Activated CD4-positive, alpha-beta T cell treated with anti-CD3 and anti-CD28 coated beads, Interleukin-2, amount 50 U/mL, for 48 hours (primary cell): ENCODE data around the gene LRRC27.

Experiments used
- DNase-seq, 2 experiments: peaks; one replicate each; pipeline ENCODE4 v3.0.0-alpha.2; 2020

The LRRC27 gene

DNA sequence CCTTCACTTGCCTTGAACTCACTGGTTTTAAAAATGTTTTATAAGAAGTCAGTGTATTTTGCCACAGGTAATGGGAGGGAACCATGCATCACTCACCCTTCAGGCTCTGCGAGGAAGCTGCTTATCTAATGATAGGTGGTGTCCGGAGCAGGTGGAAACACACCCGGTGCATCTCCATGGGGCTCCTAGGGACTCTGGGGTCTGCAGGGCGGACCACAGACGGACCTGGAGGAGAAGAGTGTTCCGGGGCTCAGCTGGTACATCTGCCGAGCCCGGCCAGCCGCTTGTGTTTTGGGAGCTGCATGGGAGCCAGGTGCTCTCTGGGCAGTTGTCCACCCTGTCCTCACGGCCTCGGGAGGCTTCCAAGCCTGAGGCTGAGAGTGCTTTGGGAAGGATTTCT lies 7.3 kb downstream of the LRRC27 start:
- DNase-seq, result no peak

DNA sequence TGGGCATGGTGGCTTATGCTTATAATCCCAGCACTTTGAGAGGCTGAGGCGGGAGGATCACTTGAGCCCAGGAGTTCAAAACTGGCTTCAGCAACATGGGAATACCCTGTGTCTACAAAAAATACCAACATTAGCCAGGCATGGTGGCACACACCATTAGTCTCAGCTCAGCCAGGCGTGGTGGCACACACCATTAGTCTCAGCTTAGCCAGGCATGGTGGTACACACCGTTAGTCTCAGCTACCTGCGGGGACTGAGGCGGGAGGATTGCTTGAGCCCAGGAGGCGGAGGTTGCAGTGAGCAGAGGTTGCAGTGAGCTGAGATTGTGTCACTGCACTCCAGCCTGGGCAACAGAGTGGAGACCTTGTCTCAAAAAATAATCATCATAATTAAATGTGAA lies 9.0 kb downstream of the LRRC27 start:
- no peak for DNase-seq

DNA sequence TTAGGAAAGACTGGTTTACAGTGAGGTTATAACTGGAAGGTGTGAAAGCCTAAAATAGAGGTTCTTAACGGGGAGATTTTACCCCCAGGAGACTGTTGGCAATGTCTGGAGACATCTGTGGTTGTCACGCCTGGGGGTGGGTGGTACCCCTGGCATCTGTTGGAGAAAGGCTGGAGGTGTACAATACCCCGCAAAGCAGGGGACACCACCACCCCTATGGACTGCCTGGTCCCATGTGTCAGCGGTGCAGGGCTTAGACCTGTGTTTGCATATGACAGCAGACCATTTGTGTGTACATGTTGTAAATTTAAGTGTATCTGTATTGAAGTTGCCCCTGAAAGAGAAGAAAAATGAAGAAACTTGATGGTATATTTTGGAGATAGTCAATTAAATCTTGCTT lies 9.8 kb downstream of the LRRC27 start:
- DNase-seq, result no peak

DNA sequence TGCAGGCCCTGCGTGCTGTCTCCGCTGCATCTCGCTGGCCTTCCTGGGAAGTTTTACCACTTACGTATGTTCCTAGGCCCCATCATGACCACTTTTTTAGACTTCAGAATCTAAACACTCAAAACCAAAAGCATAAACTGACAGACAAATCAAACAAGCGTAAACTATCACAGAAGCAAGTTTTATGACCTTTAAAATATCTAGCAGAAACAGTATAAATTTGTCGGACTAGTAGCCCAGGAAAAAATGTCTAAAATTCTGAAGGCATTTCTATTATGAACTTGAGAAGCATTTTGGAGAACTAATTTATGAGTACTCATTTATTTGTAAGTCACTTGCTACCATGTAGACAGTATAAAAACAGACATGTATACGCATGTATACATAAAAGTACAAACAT lies 10.6 kb downstream of the LRRC27 start:
- DNase-seq, result no peak

DNA sequence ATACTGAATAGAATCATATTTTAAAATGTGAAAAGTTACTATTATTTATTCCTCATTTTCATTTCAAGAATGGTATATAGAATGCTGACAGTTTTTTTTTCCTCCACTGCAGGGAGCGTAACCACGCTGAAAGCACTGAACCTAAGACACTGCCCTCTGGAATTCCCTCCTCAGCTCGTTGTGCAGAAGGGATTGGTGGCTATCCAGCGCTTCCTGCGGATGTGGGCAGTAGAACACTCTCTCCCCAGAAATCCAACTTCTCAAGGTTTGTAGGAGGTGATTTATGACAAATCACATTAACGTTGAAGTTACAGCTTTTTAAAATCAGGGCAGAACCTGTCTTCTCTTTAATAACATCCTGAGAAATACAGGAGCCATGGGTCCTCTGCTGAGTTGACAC lies 12.4 kb downstream of the LRRC27 start:
- DNase-seq, result no peak

DNA sequence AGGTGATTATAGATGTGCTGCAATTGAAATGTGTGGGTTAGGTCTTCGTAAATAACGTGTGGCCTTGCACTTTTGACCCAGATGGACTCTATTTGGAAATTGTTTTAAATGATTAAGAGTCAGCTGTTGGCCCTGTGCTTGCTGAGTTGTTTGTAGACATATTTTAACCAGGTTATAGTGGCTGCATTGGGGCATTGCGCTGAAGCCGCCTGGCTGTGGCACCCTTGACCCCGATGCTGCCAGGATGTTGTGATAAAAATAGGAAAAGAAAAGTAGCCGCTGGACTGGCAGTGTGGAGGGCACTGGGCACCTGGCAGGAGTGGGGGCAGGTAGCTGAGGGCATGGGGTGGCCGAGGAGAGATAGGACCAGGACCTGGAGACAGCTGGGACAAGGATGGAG lies 13.4 kb downstream of the LRRC27 start:
- no peak for DNase-seq

DNA sequence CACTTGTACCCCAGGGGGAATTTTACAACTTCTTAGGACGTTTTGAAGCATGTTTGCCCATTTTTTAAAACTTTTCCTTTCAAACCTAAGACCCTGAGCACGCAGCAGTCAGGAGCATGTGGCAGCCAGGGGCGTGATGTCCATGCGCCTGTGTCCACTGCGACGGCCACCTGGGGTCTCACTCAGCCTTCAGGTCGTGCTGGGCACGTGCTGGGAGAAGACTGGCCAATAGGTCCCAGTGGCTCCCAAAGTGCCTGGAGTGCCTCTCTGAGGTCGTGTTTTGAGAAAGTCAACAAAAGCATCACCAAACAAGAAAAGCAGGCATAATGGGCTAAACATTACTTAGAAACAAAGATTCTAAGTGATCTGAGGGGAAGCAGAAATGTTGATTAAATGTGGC lies 14.8 kb downstream of the LRRC27 start:
- no peak for DNase-seq

DNA sequence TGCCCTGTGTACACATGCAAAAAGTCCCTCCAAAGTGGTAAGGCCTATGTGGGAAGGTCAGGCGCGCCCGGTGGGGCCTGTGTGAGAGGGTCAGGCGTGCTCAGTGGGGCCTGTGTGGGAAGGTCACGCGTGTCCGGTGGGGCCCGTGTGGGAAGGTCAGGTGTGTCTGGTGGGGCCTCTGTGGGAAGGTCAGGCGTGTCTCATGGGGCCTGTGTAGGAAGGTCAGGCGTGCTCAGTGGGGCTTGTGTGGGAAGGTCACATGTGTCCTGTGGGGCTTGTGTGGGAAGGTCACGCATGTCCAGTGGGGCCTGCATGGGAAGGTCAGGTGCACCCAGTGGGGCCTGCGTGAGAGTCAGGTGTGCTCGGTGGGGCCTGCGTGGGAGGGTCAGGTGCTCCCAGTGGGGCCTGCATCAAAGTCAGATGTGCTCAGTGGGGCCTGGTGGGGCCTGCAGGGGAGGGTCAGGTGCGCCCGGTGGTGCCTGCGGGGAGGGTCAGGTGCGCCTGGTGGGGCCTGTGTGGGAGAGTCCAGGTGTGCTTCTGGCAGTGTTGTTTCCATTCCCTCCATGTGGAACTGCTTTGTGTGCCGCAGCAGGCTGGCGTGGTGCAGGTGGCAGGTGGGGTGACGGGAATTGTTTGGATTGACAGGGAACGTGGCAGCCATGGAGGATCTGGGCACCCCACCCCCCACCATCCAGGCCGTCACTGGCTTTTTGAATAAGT lies 15.4 kb downstream of the LRRC27 start:
- no peak for DNase-seq

DNA sequence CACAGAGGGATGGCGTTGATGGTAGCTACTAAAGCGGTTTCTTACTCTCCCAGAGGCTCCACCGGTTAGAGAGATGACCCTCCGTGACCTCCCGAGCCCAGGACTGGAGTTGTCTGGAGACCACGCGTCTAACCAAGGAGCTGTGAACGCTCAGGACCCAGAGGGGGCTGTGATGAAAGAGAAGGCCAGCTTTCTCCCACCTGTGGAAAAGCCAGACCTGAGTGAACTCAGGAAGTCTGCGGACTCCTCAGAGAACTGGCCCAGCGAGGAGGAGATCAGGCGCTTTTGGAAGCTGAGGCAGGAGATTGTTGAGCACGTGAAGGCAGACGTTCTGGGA lies 15.9 kb downstream of the LRRC27 start:
- no peak for DNase-seq

DNA sequence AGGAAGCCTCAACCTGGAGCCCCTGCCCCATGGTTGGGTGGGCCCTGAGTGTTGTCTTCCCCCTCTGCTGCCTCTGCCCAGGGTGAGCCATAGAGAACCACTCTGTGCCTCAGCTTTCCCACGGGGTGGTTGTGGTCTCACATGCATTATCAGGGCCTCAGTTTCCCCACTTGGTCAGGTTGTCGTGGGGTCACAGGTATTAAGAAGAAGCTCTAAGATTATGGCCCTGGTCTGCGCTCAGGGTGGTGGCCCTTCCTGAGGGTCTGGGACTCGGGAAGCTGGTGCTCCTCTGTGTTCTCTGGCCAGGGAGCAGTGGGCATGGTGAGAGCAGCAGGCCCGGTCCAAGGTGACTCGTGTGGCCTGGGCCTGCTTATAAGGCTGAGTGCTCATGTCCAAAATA lies 17.8 kb downstream of the LRRC27 start:
- DNase-seq, result no peak

DNA sequence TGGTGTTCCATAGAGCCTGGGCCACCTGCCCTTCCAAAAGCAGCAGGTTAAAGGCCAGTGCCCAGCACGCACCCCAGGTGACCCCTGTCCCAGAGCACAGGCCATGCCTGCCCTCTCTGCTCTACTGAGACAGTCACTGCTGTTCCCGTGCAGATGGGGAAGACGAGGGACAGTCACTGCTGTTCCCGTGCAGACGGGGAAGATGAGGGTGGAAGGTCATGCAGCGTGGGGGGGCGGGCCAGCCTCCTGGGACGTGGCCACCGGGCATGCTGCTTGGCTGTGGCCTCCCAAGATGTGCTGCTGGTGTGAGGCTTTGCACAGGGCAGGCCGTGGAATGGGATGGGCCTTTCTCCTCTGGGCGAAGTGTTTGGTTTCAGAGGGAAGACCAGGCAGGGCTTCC lies 18.4 kb downstream of the LRRC27 start:
- DNase-seq, result no peak

DNA sequence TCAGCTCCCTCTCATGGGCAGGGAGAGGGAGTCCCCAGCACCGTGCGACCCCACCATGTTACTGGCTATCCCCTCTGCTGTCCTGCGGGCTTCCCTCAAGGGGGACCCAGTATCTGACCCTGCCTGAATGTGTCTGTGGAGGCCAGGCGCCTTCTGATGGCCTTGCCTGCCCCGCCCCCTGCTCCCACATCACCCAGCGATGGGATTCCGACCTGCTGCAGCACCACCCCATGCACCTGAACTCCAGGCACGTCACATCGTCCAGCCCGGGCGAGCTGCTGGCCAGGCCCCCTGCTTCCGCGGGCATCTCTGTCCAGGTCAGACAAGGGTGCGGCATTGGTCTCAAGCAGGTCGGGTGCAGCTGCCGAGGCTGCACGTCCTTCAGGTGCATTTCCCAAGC lies 19.0 kb downstream of the LRRC27 start:
- no peak for DNase-seq

DNA sequence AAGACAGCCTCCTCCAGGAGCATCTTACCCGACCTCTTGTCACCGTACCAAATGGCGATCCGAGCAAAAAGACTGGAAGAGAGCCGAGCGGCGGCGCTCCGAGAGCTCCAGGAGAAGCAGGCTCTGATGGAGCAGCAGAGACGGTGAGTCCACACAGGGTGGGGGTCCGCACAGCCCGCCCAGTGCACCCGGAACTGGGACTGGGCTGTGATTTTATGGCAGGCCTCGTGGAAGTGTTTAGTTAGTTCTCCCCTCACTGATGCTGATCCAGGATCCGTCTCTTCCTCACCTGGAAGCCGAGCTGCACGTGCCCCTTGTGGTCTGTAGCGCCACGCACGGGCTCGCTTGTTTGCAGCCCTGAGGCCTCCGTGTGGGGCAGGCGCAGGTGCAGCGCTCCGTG lies 19.6 kb downstream of the LRRC27 start:
- DNase-seq, result no peak

DNA sequence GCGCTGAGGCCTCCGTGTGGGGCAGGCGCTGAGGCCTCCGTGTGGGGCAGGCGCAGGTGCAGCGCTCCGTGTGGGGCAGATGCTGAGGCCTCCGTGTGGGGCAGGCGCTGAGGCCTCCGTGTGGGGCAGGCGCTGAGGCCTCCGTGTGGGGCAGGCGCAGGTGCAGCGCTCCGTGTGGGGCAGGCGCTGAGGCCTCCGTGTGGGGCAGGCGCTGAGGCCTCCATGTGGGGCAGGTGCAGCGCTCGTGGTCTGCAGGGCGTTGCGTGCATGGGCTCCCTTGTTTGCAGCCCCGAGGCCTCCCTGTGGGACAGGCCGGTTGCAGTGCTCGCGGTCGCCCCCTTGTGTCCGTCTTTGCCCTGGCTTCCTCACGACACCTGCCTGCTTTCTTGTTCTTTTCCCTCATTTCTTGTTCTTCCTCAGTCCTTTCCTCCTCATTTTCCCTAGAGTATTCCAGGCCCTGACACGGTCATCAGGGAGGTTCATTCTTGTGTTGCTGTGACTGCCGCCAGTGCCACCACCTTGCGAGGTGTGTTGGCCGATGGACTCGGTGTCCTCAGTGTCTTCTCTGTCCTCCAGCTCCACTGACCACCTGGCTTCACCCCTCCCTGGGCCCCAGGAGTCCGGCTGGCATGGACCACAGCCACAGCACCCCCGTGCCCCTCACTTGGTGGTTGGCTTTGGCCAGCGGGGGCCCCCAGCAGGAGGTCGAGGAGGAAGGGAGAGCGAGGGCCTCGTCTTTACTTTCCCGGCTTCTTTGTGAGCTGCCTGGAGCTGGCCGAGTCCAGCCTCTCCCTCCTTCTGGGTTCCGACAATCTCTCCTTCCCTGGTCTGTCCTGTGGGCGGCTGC lies 20.7 kb downstream of the LRRC27 start:
- peak; percentile 86 to 87 for DNase-seq

DNA sequence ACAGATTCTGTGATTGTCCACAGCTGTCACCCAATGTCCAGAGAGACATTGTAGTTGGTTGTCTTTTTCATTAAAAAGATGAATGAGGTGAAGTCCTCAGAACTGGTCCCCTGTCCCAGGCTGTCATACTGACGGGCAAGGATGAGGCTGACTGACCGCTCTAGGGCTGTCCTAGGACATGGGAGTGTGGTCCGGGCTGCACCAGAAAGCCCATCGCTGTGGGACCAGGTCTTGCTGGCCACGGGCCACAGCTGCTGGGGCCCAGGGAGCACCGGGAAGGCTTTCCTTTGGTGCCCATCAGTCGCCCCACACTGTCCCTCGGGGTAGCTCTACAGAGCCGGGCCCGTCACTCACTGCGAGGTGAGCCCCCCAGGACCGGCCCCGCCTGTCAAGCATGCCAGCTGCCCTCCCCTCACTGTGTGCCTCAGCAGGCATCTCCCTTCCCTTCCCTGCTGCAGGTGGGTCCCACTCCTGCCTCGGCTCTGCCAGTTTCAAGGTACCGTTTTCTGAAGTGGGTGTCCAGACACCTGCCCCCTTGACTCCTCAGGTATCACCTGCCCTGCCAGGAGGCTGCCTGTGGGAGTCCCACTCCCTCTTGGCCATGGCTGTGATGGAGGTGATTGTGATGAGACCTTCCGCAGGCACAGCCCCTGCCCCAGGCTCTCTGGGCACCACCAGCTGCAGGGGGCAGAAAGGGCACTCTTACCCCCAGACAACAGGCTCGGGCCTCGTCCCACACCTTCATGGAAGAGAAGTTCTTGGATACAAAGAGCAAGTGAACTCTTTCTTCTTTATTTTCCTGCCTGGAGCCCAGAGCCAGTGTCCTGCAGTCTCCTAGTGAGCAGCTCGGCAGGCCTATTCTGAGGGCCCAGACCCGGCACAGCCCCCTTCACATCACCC lies 21.7 kb downstream of the LRRC27 start:
- no peak for DNase-seq

DNA sequence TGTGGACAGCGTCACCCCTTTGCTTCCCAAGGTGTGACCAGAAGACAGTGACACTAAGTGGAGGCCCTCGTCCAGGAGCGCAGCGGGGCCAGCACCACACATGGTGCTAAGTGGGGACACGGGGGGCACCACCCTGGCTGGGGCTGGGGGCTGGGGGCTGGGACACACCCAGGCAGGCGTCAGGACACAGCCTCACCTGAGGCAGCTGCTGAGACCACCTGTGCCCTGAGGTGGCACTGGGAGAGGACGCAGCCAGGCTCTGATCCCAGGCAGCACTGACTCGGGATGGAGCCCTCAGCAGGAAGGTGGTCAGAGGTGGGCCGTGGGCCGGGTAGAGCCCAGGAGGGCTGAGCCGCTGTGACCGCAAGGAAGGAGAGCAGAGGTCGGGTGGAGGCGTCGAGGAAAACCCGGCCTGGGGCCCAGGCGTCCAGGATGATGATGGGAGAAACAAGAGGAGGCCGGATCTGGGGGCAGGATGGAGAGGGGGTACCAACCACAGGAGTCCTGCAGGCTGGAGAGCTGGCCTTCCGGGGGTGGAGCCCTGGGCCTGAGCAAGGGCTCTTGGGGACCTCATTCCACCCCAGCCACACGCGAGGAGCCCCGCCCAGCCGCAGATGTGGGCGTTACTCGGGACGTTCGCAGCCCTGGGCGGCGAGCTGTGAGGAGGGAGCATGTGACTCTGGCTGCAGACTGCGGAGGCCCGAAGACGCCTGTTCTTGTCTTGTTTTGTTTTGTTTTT lies 22.5 kb downstream of the LRRC27 start:
- no peak for DNase-seq

DNA sequence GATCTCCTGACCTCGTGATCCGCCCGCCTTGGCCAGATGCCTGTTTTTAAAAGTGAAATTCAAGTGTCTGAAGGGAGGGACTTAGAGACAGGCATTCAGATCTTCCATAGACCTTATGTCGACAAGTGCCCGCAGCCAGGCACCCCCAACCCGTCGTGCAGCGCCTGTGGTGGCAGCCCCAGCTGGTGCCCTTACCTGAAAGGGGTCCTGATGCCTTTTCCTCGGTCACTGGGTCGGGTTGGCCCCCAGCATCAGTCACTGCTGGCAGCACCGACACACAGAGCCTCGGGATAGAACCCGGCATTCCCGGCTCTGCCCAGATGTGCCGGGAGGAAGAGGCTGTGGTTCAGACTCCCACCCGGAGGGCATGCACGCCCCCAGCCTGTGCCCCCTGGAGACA lies 23.3 kb downstream of the LRRC27 start:
- no peak for DNase-seq

DNA sequence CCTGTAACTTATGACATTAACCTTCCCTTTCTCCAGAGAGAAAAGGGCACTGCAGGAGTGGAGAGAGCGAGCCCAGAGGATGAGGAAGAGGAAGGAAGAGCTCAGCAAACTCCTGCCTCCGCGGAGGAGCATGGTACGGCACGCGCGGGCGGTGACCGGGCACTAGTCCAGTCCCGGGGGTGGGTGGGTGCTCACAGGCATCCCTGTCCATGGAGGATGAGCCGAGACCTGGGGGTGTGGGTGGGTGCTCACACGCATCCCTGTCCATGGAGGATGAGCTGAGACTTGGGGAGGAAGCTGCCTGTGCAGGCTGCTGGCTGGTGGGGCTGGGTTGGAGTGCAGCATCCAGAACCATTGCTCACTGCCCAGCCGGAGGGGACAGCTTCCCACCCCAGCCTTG lies 23.8 kb downstream of the LRRC27 start:
- DNase-seq, result no peak

DNA sequence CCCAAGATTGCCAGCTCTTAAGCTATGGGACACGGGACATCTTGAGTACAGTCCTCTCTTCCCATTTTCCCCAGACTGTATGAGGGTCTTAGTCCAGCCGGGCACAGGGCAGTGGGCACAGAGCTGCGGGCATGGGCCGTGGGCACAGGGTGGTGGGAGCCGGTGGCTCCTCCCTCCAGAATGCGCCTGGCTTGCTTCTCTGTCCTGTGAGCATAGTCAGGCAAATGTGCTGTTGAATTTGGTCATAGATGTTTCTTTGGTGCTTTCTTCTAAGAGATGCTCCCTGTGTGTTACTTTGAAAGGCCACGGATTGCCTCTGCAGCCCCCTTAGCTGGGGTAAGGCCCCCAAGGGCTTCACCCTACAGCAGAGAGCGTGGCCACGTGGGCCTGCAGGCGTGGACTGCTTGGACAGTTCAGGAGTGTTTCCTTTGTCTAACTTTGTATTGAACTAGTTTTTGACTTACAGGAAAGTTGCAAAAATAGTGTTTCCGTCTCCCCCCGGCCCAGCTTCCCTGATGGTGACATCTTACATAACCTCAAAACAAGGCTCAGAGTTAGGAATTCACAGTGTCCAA lies 24.7 kb downstream of the LRRC27 start:
- no peak for DNase-seq

DNA sequence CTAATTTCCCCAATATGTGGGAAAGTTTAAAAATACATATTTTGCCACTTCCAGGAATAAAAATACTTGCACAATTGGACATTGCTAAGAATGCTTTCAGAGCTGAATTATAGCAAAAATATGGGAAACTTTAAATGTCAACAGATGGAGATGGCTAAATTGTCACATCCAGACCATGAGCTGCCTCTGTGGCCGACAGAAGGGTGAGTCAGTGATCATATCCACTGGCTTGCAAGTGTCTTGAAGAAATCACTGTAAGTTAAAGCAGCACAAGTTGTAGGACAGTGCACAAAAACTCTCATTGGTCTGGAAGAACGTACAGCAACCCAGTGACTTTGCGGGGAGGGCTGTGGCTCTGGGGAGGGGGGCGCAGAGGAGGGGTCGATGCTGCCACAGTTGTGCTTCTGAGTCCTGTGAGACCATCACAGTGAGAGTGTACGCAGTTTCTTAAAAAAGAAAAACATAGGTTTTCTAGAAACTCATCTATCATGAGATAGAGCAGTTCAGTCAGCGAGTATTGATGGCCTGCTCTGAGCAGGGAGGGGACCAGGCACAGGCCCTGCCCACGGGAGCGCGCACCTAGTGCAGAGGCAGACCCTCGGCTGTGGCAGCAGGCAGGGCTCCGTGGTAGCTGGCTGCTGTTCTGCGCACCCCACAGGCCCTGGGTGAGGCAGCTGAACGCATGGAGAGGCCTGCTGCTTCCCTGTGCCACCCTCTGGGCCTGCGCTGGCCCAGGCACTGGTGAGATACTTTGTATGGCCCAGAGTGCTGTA lies 25.5 kb downstream of the LRRC27 start:
- no peak for DNase-seq

DNA sequence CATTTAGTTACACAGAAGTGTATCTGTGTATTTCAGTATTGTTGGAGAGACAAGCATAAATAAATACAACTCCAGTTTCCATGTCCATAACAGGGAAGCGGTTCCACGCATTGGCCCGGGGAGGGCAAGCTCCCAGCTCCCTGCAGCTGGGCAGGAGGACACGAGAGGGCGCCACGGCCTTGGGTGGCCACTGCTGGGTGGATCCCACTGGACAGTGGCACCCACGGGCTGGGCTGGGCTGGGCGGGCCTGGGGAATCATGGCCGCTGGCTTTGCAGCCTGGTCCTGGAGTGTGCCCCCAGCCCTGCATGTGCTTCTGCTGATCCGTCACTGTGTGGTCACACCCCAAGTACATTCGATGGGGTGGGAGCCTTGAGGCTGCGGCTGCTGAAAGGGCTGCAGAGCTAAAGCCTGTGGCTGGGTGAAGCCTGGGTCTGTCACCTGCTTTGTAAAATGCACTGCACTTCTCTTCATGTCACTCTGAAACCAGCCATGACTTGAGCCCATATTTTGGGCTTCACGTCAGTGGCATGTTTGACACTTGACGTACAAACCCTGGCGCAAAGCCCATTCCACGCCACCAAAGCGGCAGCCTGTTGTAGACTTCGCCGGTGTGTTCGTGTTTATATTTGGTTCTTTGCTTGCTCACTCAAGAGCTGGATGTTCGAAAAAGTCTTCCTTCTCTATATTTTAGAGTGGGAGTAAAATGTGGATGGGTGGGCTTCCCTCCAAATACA lies 27.5 kb downstream of the LRRC27 start:
- DNase-seq, result no peak
